PFSK-1 (cell line): ENCODE measurements around the gene C1orf35.

Experiments
- FOXP2 ChIP-seq: optimal IDR thresholded peaks from 2 replicates; pipeline ENCODE3; 2011; ENCODE audit warnings: borderline replicate concordance, control low read depth, inconsistent platforms; ENCODE audit not compliant: insufficient read depth; ENCODE audit errors: extremely low read length, extremely low read depth
- POLR2AphosphoS5 ChIP-seq: IDR thresholded peaks from 2 replicates; pipeline ENCODE4 v1.6.1; 2012; ENCODE audit warnings: low read depth, mild to moderate bottlenecking, control low read depth, low read length, moderate library complexity
- SIN3A ChIP-seq: IDR thresholded peaks from 2 replicates; pipeline ENCODE4 v1.6.1; 2012; ENCODE audit warnings: mild to moderate bottlenecking, low read length, moderate library complexity, borderline replicate concordance; ENCODE audit not compliant: insufficient read depth
- TAF1 ChIP-seq: IDR thresholded peaks from 2 replicates; pipeline ENCODE4 v1.6.1; 2012; ENCODE audit warnings: low read length, control low read depth, borderline replicate concordance; ENCODE audit not compliant: insufficient read depth
- TF ChIP-seq, protein P1 (sequence below), 2 experiments: IDR thresholded peaks; 2 replicates each; pipeline versions ENCODE4 v1.6.1 to v1.8.0; 2011 to 2012; ENCODE audit warnings: low read depth in 2 of 2, low read length in 2 of 2, control low read depth in 1 of 2, inconsistent platforms in 1 of 2, mild to moderate bottlenecking in 1 of 2, moderate library complexity in 1 of 2; ENCODE audit not compliant: insufficient read depth in 1 of 2

Gene C1orf35

DNA sequence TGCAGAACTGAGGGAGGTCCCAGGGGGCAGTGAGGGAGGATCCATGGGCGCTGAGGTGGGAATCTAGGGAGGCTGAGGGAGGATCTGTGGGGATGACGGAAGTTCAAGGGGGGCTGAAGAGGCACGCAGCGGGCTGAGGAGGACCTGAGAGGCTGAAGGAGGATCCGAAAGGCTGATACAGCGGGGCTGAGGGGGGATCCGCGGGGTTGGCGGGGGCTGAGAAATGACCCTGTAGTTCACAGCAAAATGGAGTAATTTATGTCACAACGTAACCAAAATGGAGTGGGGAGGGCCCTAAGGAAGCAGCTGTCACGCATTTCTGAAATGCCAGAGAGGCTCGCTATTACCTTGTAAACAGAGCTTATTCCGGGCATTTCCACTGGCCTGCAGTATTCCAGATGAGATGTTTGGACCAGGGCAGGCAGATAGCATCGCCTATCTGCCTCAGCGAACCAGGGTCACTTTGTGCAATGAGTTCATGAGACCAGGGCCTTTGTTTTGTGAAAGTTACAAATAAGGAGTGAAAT, 6.9 kb upstream of the C1orf35 start:
- no peak for TF ChIP-seq TAF1
- no peak for TF ChIP-seq SIN3A
- TF ChIP-seq, protein P1, sequence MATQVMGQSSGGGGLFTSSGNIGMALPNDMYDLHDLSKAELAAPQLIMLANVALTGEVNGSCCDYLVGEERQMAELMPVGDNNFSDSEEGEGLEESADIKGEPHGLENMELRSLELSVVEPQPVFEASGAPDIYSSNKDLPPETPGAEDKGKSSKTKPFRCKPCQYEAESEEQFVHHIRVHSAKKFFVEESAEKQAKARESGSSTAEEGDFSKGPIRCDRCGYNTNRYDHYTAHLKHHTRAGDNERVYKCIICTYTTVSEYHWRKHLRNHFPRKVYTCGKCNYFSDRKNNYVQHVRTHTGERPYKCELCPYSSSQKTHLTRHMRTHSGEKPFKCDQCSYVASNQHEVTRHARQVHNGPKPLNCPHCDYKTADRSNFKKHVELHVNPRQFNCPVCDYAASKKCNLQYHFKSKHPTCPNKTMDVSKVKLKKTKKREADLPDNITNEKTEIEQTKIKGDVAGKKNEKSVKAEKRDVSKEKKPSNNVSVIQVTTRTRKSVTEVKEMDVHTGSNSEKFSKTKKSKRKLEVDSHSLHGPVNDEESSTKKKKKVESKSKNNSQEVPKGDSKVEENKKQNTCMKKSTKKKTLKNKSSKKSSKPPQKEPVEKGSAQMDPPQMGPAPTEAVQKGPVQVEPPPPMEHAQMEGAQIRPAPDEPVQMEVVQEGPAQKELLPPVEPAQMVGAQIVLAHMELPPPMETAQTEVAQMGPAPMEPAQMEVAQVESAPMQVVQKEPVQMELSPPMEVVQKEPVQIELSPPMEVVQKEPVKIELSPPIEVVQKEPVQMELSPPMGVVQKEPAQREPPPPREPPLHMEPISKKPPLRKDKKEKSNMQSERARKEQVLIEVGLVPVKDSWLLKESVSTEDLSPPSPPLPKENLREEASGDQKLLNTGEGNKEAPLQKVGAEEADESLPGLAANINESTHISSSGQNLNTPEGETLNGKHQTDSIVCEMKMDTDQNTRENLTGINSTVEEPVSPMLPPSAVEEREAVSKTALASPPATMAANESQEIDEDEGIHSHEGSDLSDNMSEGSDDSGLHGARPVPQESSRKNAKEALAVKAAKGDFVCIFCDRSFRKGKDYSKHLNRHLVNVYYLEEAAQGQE (IDR thresholded peaks at IDR 0.05; ENCODE audit: insufficient read depth in 1 of 2, low read depth in 2 of 2, low read length in 2 of 2): no peak
- no peak for TF ChIP-seq POLR2AphosphoS5
- TF ChIP-seq FOXP2: no peak

- peak; percentile 56; the same call in 1 of the 2 replicates for TF ChIP-seq SIN3A
- TF ChIP-seq, protein P1 (IDR thresholded peaks at IDR 0.05; ENCODE audit: insufficient read depth in 1 of 2, low read depth in 2 of 2, low read length in 2 of 2): peak in 1 of 2 experiments; percentile 50; a peak in 1 of 4 replicates
- TF ChIP-seq FOXP2: no peak
- no peak for TF ChIP-seq TAF1
- peak; percentile 95 for TF ChIP-seq POLR2AphosphoS5
Observed at GRCh38 chr1:228109073-228109961, 6.2 kb upstream of the C1orf35 start, which contains the start of gene MRPL55. Gene MRPL55, minus strand, starts transcription at chr1:228109299. Its CDS starts 1,039 bp downstream, at chr1:228108260.

DNA sequence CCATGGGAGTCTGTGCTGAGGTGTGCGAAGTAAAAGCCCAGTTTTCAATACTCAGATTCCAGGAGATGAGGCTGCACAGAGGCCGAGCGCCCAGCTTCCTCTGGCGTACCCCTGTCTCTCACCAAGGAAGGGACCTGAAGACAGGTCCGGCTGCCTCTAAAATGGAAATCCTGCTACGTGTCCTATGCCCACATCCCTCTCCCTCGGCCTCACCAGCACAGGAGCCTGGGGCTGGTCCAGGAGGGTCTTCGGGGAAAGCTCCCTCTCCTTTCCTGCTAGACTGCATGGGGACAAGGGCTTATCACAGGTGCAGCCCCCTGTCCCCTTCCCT, 5.6 kb upstream of the C1orf35 start:
- TF ChIP-seq TAF1: no peak
- no peak for TF ChIP-seq SIN3A
- TF ChIP-seq, protein P1 (IDR thresholded peaks at IDR 0.05; ENCODE audit: insufficient read depth in 1 of 2, low read depth in 2 of 2, low read length in 2 of 2): no peak
- no peak for TF ChIP-seq FOXP2
- TF ChIP-seq POLR2AphosphoS5: no peak

DNA sequence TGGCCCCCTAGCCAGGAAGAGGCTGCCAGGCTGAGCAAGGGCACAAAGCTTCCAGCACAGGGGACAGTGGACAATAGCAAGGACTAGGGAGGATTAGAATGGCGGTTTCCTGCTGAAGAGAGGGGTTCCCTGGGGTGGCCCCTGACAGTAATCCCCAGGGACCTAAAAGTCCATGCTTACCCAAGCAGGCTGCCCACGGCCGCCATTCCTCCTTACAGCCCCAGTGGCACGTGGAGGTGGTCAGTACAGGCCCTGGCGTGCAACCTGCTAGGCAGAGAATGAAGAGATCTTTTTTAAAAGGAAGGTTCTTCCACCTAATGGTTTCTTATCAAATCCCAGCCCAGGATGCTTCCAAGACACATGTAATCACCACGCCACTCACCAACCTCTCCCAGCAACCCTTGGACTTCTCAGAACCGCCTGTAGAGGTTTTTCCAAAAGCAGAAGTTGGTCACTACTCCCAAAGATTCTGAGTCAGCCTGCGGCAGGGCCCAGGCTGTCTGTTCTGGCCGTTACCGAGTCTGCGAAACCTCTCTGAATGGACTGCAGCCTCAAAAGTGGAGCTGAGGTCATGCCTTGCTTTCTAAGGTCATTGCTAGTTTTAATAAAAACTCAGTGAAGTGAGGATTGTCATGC, 5.0 kb upstream of the C1orf35 start:
- TF ChIP-seq POLR2AphosphoS5: no peak
- TF ChIP-seq, protein P1 (IDR thresholded peaks at IDR 0.05; ENCODE audit: insufficient read depth in 1 of 2, low read depth in 2 of 2, low read length in 2 of 2): no peak
- no peak for TF ChIP-seq TAF1
- no peak for TF ChIP-seq FOXP2
- no peak for TF ChIP-seq SIN3A
